ENCODE results near the gene TFF2.

The TFF2 gene

GRCh38 chr21:42321231-42321630 lies 29.6 kb downstream of the TFF2 start:
- Histone ChIP-seq H3K9me3 (ENCODE audit: control insufficient read depth, insufficient read depth, low read length) (no peaks in the 10 kb centered on the region), H3K36me3 (ENCODE audit: control insufficient read depth, insufficient read depth, low read length) (no peaks in the 10 kb centered on the region), H3K4me1 (ENCODE audit: control insufficient read depth, insufficient read depth, low read length) (peaks cover 9% of the 10 kb centered on the region), H3K27me3 (ENCODE audit: control insufficient read depth, insufficient read depth, low read length) (no peaks in the 10 kb centered on the region), H3K4me3 (ENCODE audit: low read depth, low read length) (no peak overlapping the region), H3K9ac (ENCODE audit: low read depth, low read length) (no peak overlapping the region)

- Histone ChIP-seq H3K36me3 (ENCODE audit: control insufficient read depth, insufficient read depth, low read length) (no peaks in the 10 kb centered on the region), H3K4me1 (ENCODE audit: control insufficient read depth, insufficient read depth, low read length) (peaks cover 9% of the 10 kb centered on the region)
Measured at GRCh38 chr21:42320791-42321190, 30.0 kb downstream of the TFF2 start.

GRCh38 chr21:42319851-42320572 lies 30.8 kb downstream of the TFF2 start:
- H3K27me3 ChIP-seq (ENCODE audit: control insufficient read depth, insufficient read depth, low read length): no peaks in the 10 kb centered on the region
- H3K4me3 ChIP-seq (ENCODE audit: low read depth, low read length): no peak overlapping the region
- peaks cover 9% of the 10 kb centered on the region for H3K4me1 ChIP-seq (ENCODE audit: control insufficient read depth, insufficient read depth, low read length)
- H3K9me3 ChIP-seq (ENCODE audit: control insufficient read depth, insufficient read depth, low read length): no peaks in the 10 kb centered on the region
- H3K36me3 ChIP-seq (ENCODE audit: control insufficient read depth, insufficient read depth, low read length): no peaks in the 10 kb centered on the region
- H3K9ac ChIP-seq (ENCODE audit: low read depth, low read length): no peak overlapping the region

More at GRCh38 chr21:42320791-42321190, 30.0 kb downstream of the TFF2 start:
- H3K9ac ChIP-seq (ENCODE audit: low read depth, low read length): no peak overlapping the region
- H3K9me3 ChIP-seq (ENCODE audit: control insufficient read depth, insufficient read depth, low read length): no peaks in the 10 kb centered on the region
- H3K27me3 ChIP-seq (ENCODE audit: control insufficient read depth, insufficient read depth, low read length): no peaks in the 10 kb centered on the region
- no peak overlapping the region for H3K4me3 ChIP-seq (ENCODE audit: low read depth, low read length)

GRCh38 chr21:42319376-42319775 lies 31.4 kb downstream of the TFF2 start:
- Histone ChIP-seq H3K27me3 (ENCODE audit: control insufficient read depth, insufficient read depth, low read length) (no peaks in the 10 kb centered on the region), H3K4me3 (ENCODE audit: low read depth, low read length) (no peak overlapping the region), H3K36me3 (ENCODE audit: control insufficient read depth, insufficient read depth, low read length) (no peaks in the 10 kb centered on the region), H3K4me1 (ENCODE audit: control insufficient read depth, insufficient read depth, low read length) (peaks cover 9% of the 10 kb centered on the region), H3K9ac (ENCODE audit: low read depth, low read length) (no peak overlapping the region), H3K9me3 (ENCODE audit: control insufficient read depth, insufficient read depth, low read length) (no peaks in the 10 kb centered on the region)

- Histone ChIP-seq H3K4me3 (ENCODE audit: low read depth, low read length) (no peak overlapping the region), H3K9ac (ENCODE audit: low read depth, low read length) (no peak overlapping the region), H3K27me3 (ENCODE audit: control insufficient read depth, insufficient read depth, low read length) (no peaks in the 10 kb centered on the region), H3K36me3 (ENCODE audit: control insufficient read depth, insufficient read depth, low read length) (no peaks in the 10 kb centered on the region), H3K9me3 (ENCODE audit: control insufficient read depth, insufficient read depth, low read length) (no peaks in the 10 kb centered on the region), H3K4me1 (ENCODE audit: control insufficient read depth, insufficient read depth, low read length) (peaks cover 16% of the 10 kb centered on the region)
Measured at GRCh38 chr21:42317826-42318746, 32.7 kb downstream of the TFF2 start.

- peaks cover 17% of the 10 kb centered on the region for H3K4me1 ChIP-seq (ENCODE audit: control insufficient read depth, insufficient read depth, low read length)
- H3K9me3 ChIP-seq (ENCODE audit: control insufficient read depth, insufficient read depth, low read length): no peaks in the 10 kb centered on the region
- H3K4me3 ChIP-seq (ENCODE audit: low read depth, low read length): no peak overlapping the region
- H3K27me3 ChIP-seq (ENCODE audit: control insufficient read depth, insufficient read depth, low read length): no peaks in the 10 kb centered on the region
- no peaks in the 10 kb centered on the region for H3K36me3 ChIP-seq (ENCODE audit: control insufficient read depth, insufficient read depth, low read length)
- no peak overlapping the region for H3K9ac ChIP-seq (ENCODE audit: low read depth, low read length)
Measured at GRCh38 chr21:42317341-42317741, 33.5 kb downstream of the TFF2 start.

- H3K9me3 ChIP-seq (ENCODE audit: control insufficient read depth, insufficient read depth, low read length): no peaks in the 10 kb centered on the region
- peaks cover 17% of the 10 kb centered on the region for H3K4me1 ChIP-seq (ENCODE audit: control insufficient read depth, insufficient read depth, low read length)
- H3K4me3 ChIP-seq (ENCODE audit: low read depth, low read length): no peak overlapping the region
- no peaks in the 10 kb centered on the region for H3K36me3 ChIP-seq (ENCODE audit: control insufficient read depth, insufficient read depth, low read length)
- no peak overlapping the region for H3K9ac ChIP-seq (ENCODE audit: low read depth, low read length)
- H3K27me3 ChIP-seq (ENCODE audit: control insufficient read depth, insufficient read depth, low read length): no peaks in the 10 kb centered on the region
Measured at GRCh38 chr21:42316891-42317290, 33.9 kb downstream of the TFF2 start.

- no peaks in the 10 kb centered on the region for H3K36me3 ChIP-seq (ENCODE audit: control insufficient read depth, insufficient read depth, low read length)
- no peak within 1 kb of the TSS for H3K4me3 ChIP-seq (ENCODE audit: low read depth, low read length)
Measured at GRCh38 chr21:42315296-42315891, 35.4 kb downstream of the TFF2 start, which contains the start of gene TFF3. Gene TFF3 (minus strand): TSS chr21:42315409. CDS start chr21:42315374, 35 bp downstream.

GRCh38 chr21:42314616-42315295 lies 36.0 kb downstream of the TFF2 start:
- Histone ChIP-seq H3K4me1 (ENCODE audit: control insufficient read depth, insufficient read depth, low read length) (peaks cover 17% of the 10 kb centered on the region), H3K9ac (ENCODE audit: low read depth, low read length) (no peak overlapping the region), H3K4me3 (ENCODE audit: low read depth, low read length) (no peak overlapping the region), H3K9me3 (ENCODE audit: control insufficient read depth, insufficient read depth, low read length) (no peaks in the 10 kb centered on the region), H3K36me3 (ENCODE audit: control insufficient read depth, insufficient read depth, low read length) (no peaks in the 10 kb centered on the region), H3K27me3 (ENCODE audit: control insufficient read depth, insufficient read depth, low read length) (peaks cover 4% of the 10 kb centered on the region)

More at GRCh38 chr21:42315296-42315891, 35.4 kb downstream of the TFF2 start, which contains the start of gene TFF3:
- H3K27me3 ChIP-seq (ENCODE audit: control insufficient read depth, insufficient read depth, low read length): no peaks in the 10 kb centered on the region
- peaks cover 17% of the 10 kb centered on the region for H3K4me1 ChIP-seq (ENCODE audit: control insufficient read depth, insufficient read depth, low read length)
- no peaks in the 10 kb centered on the region for H3K9me3 ChIP-seq (ENCODE audit: control insufficient read depth, insufficient read depth, low read length)
- H3K9ac ChIP-seq (ENCODE audit: low read depth, low read length): no peak within 1 kb of the TSS

- Histone ChIP-seq H3K9me3 (ENCODE audit: control insufficient read depth, insufficient read depth, low read length) (no peaks in the 10 kb centered on the region), H3K4me3 (ENCODE audit: low read depth, low read length) (no peak overlapping the region), H3K9ac (ENCODE audit: low read depth, low read length) (no peak overlapping the region), H3K4me1 (ENCODE audit: control insufficient read depth, insufficient read depth, low read length) (peaks cover 17% of the 10 kb centered on the region), H3K36me3 (ENCODE audit: control insufficient read depth, insufficient read depth, low read length) (no peaks in the 10 kb centered on the region), H3K27me3 (ENCODE audit: control insufficient read depth, insufficient read depth, low read length) (peaks cover 4% of the 10 kb centered on the region)
Measured at GRCh38 chr21:42313501-42313969, 37.3 kb downstream of the TFF2 start.

- Histone ChIP-seq H3K9ac (ENCODE audit: low read depth, low read length) (no peak overlapping the region), H3K4me1 (ENCODE audit: control insufficient read depth, insufficient read depth, low read length) (peaks cover 15% of the 10 kb centered on the region), H3K9me3 (ENCODE audit: control insufficient read depth, insufficient read depth, low read length) (no peaks in the 10 kb centered on the region), H3K4me3 (ENCODE audit: low read depth, low read length) (no peak overlapping the region), H3K36me3 (ENCODE audit: control insufficient read depth, insufficient read depth, low read length) (no peaks in the 10 kb centered on the region), H3K27me3 (ENCODE audit: control insufficient read depth, insufficient read depth, low read length) (peaks cover 4% of the 10 kb centered on the region)
Measured at GRCh38 chr21:42312626-42313104, 38.1 kb downstream of the TFF2 start.
